HTERT RPE-1 (cell line): ENCODE data around the gene TTC22.

Experiments used
- in situ Hi-C: fragments of 300-500 bp; cut with MboI; formaldehyde crosslinking; loops from 4 replicates; pipeline ENCODE4 v1.14.3; 2020; ENCODE audit warnings: low sequenced_read_pairs

TTC22 gene

DNA sequence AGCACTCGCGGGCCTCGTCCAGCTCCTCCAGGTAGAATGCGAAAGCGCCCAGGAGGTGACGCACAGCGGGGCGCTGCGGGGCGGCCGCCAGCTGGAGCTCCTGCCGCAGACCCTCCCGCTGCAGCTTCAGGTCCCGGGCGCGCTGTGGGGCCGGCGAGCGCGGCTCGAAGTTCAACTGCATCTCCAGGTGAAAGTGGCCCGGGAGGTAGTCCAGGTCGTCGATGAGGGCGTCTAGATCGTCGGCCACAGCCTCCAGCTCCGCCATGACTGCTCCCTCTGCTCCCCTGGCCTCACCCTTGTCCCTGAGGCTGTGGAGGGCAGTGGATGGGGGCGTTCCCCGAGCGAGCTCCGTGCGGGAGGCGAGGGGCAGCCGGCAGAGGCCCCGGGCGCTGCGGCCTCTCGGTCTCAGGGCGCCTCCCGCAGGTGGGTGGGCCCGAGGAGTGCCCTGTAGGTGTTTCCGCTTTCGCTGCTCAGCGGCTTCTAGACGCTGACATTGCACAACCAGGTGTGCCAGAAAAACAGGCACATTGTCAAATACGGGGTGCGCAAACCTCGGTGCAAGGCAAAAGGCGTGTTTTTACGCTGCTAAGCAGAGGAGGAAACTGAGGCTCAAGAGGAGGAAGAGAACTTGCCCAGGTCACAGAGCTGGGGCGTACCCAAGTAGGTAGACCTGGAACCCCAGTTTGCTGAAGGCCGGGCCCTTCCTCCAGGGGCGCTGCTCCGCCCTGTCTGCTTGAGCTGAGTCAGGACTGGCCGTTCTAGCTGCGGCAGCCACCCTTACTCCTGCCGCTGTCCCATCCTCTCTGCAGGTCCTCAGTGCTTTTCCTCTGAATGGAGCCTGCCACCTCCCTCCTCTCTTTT, at the start of gene TTC22:
Gene TTC22 (minus strand): TSS at position 425 of the 861 bp plus-strand sequence. CDS start 160 bp downstream, at position 265.
- in situ Hi-C loops: no loop called here

DNA sequence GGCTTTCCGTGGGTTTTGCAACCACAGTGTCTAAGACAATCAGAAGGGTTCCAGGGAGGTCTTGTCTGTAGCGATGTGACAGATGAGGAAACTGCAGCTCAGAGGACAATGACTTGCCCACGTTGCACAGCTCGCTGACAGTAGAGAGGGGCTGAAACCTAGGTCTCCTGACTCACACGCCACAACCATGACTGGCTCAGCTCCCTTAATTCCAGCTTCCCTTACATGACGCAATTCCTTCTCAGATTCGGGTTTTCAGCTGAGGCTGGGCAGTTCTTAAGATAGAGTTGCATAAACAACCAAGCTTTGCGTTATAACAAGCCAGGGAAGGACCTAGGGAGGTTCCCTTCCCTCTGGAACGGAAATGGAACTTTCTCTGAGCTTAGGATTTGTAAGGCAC, 49.6 kb upstream of the TTC22 start:
- in situ Hi-C loops: no loop called here

DNA sequence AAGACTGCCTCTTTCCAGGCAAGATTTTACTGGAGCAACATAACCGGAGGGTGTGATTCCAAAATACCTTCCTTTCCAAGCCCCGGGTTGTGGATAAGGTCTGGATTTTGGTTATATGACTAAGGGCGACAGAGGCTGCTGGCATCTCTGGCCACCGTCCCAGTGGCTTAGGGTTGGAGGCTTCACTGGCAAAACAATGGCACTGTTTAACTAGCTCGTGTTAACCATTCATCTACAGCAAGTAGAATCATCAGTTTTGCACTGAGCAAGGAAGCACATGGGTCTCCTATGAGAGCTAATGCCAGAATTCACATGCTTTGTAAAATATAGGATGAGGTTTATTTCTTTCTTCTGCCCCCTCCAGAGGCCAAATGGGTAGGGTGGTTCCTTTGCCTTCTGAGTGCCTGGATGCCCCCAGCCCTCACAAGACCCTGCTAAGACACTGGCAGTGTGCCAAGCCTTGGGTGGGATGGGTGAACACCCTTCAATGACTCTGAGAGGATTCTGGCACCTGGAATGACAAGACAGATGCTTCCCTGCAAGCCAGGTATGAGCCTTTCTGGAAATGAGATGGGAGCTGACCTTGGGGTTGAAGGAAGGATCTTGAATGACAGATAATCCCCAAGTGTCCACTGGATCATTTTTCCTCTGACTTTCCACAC, 49.1 kb upstream of the TTC22 start:
- in situ Hi-C loops: no loop called here

DNA sequence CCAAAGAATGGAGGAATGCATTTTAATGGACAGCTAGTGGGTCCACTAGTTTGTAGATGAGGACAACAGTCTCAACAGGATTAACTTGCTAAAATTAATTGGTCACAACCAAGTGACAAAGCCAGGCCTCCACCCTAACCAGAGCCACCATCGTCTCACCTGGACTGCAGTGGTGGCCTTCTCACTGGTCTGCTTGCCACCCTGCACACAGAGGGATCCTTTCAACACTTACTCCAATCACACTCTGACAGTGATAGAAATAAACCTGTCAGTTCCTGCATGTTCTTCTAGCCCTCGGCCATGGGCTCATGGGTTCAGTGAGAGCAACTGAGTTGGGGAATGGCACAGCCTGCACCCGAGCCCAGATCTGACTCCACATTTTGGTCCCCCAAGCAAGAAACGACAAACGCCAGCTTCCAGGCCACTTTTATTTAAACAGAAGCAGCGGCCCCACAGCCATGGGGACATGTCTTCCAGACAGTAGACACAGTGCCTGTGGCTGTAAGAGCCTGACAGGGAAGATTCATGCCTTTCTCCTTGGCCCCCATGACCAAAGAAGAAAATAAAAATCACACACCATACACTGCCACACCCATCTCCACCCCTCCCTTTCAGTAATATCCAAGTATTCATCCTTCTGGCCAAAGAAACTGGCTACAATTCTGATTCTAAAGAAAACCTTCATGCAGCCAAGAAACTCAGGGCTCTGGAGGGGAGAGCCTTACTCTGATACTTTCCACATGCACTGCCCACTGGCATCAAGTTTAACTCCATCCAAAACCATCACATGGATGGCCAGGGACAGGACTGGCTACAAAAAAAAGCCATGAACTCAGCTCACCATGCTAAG, 48.3 kb upstream of the TTC22 start:
- in situ Hi-C loops: no loop called here

DNA sequence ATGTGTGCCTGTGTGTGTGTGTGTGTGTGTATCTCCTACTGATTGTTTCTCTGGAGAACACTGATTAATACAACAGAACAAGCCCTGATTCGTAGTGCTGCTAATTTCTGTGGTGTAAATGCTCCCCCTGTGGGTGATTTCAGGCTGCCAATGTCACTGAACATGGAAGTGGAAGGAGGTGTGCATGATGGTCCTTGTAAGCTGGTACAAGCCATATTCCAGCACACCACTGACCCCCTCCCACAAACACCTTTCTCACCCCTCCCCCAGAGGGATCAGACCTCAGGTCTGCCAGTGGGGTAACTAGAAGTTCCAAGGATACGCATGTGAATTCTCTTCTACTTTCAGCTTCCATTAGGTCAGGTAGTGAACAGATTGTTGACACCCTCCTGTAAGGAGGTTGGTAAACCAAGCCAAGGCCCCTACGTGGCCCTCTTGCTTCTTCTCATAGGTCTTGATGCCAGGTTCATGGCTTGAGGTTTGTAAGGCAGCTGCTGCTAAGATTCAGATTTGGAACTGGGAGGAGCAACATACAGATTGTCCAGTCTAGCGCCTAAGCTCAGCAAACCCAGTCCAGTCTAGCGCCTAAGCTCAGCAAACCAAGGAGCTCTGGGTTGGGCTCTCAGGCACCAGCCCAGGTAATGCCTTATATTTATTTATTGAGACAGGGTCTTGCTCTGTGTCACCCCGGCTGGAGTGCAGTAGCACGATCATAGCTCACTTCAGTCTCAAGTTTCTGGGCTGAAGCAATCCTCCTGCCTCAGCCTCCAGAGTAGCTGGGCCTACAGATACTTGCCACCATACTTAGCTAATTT, 47.2 kb upstream of the TTC22 start:
- in situ Hi-C loops: no loop called here

DNA sequence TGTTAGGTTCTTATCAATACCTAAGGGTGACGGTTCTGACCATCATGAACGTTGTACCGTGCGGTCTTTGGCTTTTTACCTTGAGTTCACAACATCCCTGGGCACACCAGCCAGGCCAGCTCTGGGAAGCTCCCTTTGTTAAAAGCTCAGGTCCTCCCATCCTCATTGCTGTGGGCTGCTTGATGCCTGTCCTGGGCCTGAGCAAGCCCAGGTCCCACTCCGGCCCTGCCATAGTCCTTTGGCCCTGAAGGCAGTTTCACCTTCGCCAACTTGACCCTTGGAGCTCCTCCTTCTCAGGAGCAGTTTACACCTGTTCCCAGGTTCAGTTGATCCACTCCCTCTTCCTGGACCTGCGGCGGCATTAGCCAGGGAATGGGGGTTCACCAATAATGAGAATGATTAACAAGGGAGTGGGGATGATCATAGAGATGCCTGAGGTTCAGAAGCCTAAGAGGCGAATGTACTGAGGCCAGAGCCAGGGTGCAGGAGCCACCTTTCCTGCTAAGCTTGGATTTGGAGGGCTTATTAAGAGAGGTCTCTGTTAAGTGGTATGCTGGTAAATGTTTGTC, 45.7 kb upstream of the TTC22 start:
- in situ Hi-C loops: no loop called here

DNA sequence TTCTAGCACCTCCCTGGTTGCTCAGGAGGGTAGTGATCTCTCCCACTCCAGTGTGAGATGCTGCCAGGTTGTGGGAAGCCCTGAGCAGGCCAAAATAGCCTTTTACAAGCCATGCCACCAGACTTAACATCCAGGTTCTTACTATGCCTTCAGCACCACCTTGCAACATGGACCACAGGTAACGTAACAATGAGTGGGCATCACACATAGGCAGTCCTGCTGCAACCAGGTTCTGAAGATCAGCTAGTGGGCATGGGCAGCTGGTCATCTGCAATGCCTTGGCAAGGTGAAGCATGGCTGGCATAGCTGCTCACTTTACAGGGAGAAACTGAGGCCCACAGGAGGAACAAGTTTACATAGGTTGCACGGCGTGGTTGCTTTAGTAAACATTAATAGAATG, 45.2 kb upstream of the TTC22 start:
- in situ Hi-C loops: no loop called here

DNA sequence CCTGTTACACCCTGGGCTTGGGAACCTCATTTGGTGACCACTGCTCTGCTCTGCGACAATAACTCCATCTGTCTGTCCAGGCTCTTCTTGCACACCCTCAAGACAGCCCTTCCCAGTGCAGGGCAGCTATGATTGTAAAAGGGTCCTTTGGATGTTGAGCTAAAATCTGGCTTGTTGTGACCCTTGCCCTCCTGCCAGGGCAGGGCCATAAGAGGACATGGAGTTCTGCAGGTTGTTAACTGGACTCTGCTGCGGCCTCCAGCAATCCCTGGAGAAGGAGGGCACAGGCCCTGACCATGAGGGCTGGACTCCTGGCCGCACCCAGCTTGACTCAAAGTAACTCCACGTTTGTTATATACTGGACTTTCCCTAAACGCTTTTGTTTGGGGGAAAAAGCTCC, 44.6 kb upstream of the TTC22 start:
- in situ Hi-C loops: no loop called here

DNA sequence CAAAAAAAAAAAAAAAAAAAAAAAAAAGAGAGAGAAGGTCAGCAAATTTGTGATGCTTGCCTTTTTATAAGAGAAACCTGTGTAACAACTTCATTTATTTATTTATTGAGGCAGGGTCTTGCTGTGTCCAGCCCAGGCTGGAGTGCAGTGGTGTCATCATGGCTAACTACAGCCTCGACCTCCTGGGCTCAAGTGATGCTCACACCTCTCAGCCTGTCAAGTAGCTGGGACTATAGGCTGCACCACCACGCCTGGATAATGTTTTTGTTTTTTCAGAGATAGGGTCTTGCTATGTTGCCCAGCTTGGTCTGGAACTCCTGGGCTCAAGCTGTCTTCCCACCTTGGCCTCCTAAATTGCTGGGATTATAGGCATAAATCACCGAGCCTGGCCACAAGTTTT, 43.4 kb upstream of the TTC22 start:
- in situ Hi-C loops: no loop called here

DNA sequence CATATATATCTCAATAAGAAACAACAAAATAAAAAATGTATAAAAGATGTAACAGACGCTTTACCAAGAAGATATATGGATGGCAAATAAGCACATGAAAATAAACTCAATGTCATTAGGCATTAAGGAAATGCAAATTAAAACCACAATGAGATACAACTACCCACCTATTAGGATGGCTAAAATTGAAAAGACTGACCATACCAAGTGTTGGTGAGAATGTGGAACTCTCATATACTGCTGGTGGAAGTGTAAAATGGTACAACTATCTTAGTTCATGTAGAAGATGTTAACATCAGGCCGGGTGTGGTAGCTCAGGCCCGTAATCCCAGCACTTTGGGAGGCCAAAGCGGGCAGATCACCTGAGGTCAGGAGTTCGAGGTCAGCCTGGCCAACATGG, 42.3 kb upstream of the TTC22 start:
- in situ Hi-C loops: no loop called here

DNA sequence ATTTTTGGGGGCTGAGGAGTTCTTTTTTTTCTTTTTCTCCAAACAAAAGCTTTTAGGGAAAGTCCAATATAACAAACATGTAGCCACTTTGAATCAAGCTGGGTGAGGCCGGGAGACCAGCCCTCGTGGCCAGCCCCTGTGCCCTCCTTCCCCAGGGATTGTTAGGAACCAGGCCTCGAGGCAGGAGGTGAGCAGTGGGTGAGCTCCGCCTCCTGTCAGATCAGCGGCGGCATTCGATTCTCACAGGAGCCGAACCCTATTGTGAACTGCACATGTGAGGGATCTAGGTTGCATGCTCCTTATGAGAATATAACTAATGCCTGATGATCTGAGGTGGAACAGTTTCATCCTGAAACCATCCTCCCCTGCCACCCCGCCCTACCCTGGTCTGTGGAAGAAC, 41.8 kb upstream of the TTC22 start:
- in situ Hi-C loops: no loop called here

DNA sequence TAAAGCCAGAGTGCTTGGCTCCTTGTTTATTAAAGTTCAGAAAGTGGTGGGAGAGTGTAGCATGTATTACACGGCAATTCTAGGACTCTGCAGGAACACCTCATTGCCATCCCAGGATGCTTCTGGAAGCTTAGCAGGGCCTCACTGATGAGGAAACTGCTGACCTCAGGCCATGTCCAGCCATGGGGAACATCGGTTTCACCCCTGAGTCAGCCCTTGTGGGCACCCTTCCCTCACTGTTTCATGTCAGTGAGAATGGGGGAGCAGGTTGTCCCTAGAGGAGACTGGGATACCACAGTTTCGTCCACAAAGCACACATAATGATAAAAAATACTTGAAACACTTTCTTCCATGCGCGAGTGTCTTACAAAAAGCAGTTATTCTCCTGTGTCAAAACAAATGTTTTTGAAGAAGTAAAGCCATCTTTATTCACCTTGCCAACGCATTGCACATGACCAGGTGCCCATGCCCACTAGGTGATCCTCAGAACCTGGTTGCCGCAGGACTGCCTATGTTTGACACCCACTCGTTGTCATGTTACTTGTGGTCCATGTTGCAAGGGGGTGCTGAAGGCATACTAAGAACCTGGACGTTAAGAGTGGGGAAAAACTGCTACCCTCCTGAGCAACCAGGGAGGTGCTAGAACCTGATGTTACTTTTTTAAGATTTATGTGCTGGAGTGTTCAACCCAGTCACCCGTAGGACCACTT, 41.2 kb upstream of the TTC22 start:
- in situ Hi-C loops: no loop called here

DNA sequence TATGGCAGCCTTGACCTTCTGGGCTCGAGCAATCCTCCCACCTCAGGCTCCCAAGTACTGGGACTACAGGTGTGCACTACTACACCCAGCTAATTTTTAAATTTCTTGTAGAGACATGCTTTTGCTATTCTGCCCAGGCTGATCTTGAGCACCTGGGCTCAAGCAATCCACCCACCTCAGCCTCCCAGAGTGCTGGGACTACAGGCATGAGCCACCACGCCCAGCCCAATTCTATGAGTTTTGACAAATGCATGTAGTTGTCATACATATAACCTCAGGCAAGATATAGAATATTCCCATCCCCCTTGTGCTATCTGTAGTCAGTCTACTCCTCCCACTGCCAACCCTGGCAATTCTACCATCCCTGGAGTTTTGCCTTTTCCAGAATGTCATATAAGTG, 38.7 kb upstream of the TTC22 start:
- in situ Hi-C loops: no loop called here

DNA sequence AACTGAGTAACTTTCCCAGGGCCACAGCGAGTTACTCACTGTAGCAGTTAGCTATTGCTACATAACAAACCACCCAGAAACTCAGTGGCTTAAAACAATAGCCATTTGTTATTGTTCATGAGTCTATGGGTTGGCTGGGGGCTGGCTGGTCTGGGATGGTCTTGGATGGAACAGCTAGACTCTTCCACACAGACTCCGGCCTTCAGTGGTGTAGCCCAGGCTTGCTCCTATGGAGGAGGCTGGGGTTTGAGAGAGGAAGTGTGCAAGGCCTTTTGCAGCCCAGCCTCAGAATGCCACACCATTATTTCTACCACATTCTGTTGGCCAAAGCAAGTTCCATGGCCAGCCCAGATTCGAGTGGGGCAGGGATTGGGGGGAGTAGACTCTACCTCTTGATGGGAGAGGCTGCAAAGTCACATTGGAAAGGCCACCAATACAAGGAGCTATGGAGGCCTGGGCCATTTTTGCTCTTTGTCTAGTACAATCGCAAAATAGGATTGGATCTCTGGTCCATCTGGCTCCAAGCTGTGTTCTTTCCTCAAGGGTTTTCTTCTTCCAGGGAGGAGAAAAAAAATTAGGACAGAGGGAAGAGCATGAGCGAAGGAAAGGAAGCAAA, 37.5 kb upstream of the TTC22 start:
- in situ Hi-C loops: no loop called here

DNA sequence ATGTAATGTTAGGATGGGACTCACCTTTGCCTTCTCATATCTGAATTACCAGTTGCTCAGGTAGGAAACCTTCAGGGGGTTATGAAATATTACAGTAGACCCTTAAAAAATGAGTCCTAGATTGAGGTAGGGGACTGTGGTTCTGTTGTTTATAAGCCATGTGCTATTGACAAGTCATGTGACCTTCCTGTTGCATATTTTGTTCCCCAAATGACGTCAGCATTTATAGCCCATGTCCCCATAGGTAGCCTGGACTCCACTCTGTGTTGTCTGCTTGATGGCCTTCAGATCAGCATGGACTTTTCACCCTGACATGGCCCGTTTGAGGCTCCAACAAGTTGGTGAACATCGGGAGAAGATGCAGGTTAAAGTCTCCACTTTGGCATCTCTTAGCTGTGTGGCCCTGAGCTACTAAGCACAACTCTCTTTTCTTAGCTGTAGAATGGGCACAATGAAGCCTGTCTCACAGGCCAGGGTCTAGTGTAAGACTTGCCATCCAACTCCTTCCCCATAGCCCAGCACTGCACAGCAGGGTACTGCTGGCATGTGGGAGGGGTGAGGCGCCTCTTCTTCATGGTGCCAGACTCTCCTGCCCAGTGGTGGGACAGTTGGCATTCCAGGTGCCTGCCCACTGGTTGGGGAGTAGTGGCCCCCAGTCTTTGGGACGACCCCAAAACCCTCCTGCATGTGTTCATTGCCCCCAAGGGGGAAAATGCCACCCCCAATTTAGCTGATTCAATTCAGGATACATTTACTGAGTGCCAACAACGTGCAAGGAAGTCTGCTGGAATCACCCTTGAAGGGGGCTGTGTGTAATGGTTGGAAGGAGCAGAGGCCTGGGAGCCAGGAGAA, 36.1 kb upstream of the TTC22 start:
- in situ Hi-C loops: no loop called here

DNA sequence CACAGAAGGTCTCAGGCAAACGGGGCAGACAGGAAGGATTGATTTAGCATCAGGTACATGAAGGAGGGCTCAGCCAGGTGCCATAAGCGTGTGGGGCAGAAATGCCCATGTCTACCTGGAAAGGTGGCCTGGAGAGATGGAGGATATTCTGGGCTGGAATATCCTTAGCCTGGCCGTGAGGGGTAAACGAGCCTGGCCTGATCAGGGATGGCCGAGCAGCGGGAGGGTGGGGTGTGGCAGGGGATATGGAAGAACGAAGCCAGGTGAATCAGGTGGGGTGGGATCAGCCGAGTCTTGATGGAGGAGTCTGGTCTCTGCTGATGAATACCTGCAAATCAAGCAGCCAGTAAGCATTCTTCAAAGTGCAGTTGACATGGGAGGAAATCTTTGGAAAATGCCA, 35.5 kb upstream of the TTC22 start:
- in situ Hi-C loops: no loop called here

DNA sequence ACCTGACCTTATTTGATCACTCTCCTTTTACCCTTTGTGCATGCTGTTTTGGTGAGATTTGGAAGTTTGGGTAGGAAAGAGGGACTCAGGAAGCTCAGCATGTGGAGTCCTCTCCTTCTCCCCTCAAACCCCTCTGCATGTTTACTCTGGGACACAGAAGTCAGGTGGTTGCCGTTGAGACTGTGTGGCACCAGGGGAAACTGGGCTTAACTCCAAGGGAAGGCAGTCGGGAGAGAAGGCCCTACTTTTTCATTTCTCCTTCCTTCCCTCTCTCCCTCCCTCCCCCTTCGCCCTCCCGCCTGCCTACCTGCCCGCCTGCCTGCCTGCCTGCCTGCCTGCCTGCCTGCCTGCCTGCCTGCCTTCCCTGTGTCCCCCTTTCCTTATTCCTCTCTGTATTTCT, 34.8 kb upstream of the TTC22 start:
- in situ Hi-C loops: no loop called here

DNA sequence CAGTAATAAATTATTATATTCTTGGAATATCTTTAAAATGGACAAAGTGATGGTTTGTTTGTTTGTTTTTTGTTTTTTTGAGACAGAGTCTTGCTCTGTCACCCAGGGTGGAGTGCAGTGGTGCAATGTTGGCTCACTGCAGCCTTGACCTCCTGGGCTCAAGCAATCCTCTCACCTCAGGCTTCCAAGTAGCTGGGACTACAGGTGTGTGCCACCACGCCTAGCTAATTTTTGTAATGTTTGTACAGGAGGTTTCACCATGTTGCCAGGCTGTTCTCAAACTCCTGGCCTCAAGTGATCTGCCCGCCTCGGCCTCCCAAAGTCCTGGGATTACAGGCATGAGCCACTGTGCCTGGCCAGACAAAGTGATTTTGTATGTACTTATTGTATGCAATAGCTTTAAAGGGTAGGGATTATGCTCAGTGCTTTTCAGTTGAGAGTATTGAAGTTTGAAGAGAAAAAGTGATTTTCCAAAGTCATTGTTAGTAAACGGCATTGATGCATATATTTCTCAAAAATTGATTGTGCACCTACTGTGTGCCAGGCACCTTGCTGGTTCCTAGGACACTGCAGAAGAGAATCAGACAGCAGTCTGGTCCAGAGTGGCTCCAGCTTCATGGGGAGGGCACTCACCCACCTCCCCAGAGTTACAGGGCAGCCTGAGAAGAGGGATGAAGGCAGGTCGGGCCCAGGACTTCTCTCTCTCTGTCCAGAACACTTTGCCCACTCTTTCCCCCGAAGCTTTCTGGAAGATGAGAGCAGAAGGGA, 34.2 kb upstream of the TTC22 start:
- in situ Hi-C loops: no loop called here
